HG03442 (cell line): Measurements from ENCODE around the gene PKD1L1.
"Not testable (repeated sequence)": the region's sequence is repeated elsewhere in the genome, so short reads cannot be mapped to it uniquely, and the experiment has no call there.

Experiments
- ATAC-seq: cut with Tn5 transposase; IDR thresholded peaks from one replicate; pipeline ENCODE4 v1.9.1; 2021; ENCODE audit warnings: mild to moderate bottlenecking, moderate library complexity; ENCODE audit not compliant: unreplicated experiment

Gene PKD1L1, protein sequence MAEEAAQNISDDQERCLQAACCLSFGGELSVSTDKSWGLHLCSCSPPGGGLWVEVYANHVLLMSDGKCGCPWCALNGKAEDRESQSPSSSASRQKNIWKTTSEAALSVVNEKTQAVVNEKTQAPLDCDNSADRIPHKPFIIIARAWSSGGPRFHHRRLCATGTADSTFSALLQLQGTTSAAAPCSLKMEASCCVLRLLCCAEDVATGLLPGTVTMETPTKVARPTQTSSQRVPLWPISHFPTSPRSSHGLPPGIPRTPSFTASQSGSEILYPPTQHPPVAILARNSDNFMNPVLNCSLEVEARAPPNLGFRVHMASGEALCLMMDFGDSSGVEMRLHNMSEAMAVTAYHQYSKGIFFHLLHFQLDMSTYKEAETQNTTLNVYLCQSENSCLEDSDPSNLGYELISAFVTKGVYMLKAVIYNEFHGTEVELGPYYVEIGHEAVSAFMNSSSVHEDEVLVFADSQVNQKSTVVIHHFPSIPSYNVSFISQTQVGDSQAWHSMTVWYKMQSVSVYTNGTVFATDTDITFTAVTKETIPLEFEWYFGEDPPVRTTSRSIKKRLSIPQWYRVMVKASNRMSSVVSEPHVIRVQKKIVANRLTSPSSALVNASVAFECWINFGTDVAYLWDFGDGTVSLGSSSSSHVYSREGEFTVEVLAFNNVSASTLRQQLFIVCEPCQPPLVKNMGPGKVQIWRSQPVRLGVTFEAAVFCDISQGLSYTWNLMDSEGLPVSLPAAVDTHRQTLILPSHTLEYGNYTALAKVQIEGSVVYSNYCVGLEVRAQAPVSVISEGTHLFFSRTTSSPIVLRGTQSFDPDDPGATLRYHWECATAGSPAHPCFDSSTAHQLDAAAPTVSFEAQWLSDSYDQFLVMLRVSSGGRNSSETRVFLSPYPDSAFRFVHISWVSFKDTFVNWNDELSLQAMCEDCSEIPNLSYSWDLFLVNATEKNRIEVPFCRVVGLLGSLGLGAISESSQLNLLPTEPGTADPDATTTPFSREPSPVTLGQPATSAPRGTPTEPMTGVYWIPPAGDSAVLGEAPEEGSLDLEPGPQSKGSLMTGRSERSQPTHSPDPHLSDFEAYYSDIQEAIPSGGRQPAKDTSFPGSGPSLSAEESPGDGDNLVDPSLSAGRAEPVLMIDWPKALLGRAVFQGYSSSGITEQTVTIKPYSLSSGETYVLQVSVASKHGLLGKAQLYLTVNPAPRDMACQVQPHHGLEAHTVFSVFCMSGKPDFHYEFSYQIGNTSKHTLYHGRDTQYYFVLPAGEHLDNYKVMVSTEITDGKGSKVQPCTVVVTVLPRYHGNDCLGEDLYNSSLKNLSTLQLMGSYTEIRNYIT (N-terminal part only)

GRCh38 chr7:47948141-47948790, at the start of gene PKD1L1:
Gene PKD1L1, minus strand, starts transcription at chr7:47948466. Its CDS starts 26 bp downstream, at chr7:47948440.
- no peak for ATAC-seq

GRCh38 chr7:47992446-47992845, 44.2 kb upstream of the PKD1L1 start:
- ATAC-seq: no peak

- peak; percentile 98 for ATAC-seq
Measured at GRCh38 chr7:47991741-47992311, 43.6 kb upstream of the PKD1L1 start.

- ATAC-seq: no peak
Measured at GRCh38 chr7:47991270-47991669, 43.0 kb upstream of the PKD1L1 start.

- ATAC-seq: no peak
Measured at GRCh38 chr7:47990592-47990991, 42.3 kb upstream of the PKD1L1 start.

DNA sequence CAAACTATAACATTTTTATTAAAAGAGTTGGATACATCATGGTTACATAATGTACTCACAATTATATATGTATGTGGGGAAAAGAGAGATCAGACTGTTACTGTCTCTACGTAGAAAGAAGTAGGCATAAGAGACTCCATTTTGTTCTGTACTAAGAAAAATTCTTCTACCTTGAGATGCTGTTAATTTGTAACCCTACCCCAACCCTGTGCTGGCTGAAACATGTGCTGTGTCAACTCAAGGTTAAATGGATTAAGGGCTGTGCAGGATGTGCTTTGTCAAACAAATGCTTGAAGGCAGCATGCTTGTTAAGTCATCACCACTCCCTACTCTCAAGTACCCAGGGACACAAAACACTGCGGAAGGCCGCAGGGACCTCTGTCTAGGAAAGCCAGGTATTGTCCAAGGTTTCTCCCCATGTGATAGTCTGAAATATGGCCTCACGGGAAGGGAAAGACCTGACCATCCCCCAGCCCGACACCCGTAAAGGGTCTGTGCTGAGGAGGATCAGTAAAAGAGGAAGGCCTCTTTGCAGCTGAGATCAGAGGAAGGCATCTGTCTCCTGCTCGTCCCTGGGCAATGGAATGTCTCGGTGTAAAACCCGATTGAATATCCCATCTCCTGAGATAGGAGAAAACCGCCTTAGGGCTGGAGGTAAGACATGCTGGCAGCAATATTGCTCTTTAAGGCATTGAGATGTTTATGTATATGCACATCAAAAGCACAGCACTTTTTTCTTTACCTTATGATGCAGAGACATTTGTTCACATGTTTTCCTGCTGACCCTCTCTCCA, 41.5 kb upstream of the PKD1L1 start:
- ATAC-seq: not testable (repeated sequence)

DNA sequence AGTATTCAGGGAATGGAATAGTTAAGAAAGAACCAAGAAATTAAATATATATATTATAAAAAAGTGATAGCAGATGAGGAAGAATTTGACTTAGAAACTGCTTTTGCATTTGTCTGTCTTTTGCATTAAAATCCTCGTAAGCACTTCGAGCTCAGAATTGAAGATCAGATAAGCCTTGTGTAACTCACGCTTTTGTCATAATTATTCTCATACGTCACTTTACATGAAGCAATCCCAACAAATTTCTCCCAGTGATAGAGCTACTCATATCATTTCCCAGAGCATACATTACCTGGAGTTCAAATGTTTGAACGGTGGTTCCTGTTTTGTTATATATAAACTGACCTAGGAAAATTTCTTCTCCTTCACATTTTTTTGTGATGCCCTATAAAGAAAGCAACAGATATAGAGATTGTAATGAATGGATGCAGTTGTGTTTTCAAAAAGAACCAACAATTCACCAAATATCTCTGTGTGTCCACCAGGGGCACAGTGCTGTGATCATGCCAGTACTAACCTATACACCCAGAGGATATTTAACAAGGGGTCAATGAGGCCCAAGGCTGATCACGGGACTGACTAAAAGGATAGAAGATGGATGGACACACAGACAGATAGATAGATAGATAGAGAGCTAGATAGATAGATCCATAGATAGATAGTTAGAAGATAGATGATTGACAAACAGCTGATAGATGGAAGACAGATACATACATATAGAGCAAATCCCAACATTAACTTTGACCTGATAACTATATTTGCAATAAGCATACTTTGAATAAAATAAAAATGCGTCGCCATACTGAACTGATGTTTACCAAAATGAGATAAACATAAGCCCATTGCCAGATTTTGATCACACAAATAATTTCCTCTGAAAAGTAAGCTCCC, 40.5 kb upstream of the PKD1L1 start:
- no peak for ATAC-seq

DNA sequence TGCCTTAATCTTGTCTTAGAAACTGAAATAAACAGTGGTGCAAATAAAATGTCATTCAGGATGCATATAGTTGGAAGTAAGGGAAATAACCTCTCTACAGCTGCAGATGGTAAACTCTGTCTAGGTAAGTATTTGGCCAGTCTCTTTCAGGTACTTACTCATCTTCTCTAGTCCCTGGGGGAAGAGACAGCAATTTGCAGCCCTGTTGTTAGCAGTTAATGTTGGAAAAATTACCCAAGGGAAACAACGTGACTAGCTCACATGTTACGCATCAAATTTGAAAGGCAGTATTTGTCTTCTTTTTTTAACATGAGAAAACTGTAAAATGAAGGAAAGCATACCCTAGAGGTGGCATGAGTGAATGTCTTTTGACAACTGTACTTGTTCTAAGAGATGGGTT, 34.3 kb upstream of the PKD1L1 start:
- no peak for ATAC-seq

- not testable (repeated sequence) for ATAC-seq
Measured at GRCh38 chr7:47980648-47981047, 32.4 kb upstream of the PKD1L1 start.

DNA sequence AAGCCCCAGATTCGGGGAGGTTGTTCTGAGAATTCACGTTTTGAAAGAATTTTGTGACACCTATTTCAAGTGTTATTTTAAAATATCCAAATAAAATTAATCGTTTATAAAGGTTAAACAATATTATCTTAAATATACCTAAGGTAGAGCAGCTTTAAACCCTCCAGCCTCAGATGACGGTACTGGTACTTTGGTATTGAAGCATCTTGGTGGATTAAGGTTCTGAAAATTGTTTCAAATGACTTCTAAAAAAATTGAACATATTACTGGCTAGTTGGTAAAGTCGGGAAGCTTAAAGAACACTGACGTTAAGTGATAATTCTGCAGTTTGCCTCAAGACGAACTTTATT, 31.5 kb upstream of the PKD1L1 start:
- ATAC-seq: no peak

GRCh38 chr7:47979145-47979831, 31.0 kb upstream of the PKD1L1 start, which contains the start of gene HUS1:
Gene HUS1, minus strand, starts transcription at chr7:47979615. Its CDS starts 96 bp downstream, at chr7:47979519.
- ATAC-seq: peak; percentile 99

DNA sequence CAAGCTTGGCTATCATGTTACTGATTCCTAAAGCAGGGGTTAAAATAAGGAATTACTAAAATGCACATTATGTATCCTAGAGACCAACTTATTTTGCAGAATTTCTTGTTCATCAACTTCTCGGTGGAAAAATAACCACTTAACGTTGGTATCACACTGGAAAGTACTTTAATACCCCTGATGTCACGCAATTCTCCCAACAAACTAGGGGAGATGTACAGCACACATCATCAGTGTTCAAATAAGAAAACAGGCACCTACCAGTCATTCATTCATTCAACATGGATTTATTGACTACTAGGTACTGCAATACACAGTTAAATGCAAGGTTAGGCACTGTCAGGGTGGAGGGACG, 30.5 kb upstream of the PKD1L1 start:
- no peak for ATAC-seq

DNA sequence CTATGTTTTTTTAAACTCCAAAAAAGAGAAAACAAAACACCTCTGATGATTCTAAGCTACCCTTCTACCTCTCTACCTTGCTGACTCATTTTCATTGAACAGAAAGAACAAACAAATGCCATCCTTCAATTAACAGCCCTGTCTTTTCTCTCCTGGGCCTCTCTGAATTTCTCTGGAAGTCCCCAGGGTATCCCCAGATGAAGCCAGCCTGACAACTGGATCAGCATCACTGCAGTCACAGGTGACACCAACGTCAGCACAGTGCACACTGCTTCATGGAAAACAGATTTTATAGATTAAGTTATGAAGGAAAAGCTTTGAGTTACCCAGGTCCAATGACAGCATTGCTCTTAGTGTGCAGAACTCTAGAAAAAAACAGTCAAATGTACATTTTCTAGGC, 25.5 kb upstream of the PKD1L1 start:
- no peak for ATAC-seq

- ATAC-seq: no peak
Measured at GRCh38 chr7:47970761-47971160, 22.5 kb upstream of the PKD1L1 start.

DNA sequence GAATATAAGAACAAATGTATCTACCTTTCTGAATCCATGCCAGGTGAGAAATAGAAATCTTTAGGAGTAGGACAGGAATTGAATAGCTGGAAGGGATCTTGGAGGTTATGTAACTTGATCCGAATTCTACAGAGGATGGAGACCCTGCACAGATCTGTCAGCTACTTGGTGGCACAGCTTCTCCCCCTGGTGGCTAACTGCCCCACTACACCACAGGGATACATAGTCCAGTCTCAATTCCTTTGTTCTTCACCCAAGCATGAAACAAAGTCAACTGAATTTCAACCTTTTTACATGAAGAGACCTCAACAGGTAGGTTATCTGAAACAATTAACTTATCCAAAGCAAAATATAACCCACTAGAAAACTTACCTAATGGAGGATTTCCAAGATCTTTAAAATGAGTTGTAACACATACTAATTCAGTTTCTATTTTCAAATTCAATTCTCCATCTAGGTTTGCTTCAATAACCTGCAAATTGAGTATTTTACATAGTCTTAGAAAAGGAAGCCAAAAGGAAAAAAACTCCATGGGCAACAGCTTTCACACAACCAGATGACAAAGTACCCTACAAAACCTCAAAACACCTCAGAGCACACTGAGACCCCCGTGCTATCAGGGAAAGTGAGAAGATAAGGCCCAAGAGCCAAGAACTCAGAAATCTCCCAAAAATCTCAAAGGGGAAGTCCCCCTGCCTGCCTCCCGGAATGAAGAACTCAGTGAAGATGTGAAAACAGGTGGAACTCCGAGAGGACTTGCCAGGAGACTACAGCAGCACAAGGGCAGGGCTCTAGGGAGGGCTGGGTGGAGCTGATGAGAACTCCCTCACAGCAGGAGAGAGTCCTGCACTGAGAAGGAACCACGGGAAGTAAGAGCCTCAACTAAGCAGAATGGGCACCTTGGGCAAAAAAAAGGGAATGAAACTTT, 20.8 kb upstream of the PKD1L1 start:
- ATAC-seq: peak; percentile 88

DNA sequence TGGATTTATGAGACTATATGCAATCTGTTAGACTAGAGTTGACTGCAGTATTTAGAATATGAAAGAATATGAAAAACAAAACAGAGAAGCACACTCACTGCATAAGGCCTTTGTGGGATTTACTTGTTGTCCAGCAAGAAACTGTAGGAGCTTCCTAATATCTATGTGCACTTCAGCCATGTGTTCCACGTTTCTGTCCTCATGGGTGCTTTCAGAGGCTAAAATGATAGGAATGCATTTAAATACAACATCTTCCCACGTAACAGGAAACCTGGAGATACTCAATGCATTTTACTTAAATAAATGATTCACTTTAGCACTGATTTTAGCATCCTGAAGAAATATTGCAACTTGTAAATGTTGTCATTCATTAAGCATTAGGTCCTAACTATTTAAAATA, 19.4 kb upstream of the PKD1L1 start:
- no peak for ATAC-seq

DNA sequence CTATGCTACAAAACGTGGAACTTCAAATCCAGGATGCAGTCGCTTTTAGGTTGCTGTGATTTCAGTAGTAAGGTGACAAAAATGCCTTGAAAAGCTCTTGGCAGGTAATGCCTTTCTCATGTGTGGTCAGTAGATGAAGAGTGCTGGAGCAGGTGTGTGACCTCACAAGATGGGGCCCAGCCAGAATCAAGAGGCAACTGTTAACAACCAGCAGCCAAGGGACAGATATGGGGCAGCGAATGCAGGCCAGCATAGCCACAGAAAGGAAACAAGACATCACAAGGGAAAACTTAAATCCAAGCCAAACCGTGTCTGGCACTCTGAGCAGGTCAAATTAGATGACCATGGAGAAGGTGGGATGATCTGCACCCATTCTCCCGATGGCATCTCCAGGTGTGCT, 18.9 kb upstream of the PKD1L1 start:
- ATAC-seq: no peak
